GM12878 (cell line): Measurements from ENCODE around the gene N4BP2L2. TPM values are rescaled to one million over a fixed set of nuclear protein-coding genes. Genes with fewer than 3 reads are reported as not detected.
A peak's percentile ranks its signal among the peaks of the same experiment; 100 is the strongest.

Source experiments
- ATAC-seq: fragments of 200-7000 bp; cut with Tn5 transposase; 3 replicates; pipeline ENCODE4 v1.9.1; 2020; ENCODE audit warnings: mild to moderate bottlenecking, moderate library complexity
- BruUV-seq: library from RNA; stranded (reverse); fragments of 400-500 nt; replicated peaks from 2 replicates; lab custom pipeline; 2021; lab: Mats Ljungman, UMichigan
- CTCF ChIA-PET: fragments of 300-600 bp; sonication (Branson Sonifier 250); formaldehyde crosslinking; extraction: SDS; loops from one replicate; lab custom pipeline; 2021; ENCODE audit warnings: inconsistent platforms; lab: Yijun Ruan, JAX
- POLR2A ChIA-PET: fragments of 350-600 bp; formaldehyde crosslinking; extraction: SDS; loops from one replicate; lab custom pipeline; 2021; ENCODE audit warnings: inconsistent platforms; lab: Charles Lee
- RAD21 ChIA-PET: fragments of 300-600 bp; sonication (Branson Sonifier 250); formaldehyde crosslinking; loops from one replicate; lab custom pipeline; 2023; ENCODE audit warnings: antibody characterized with exemption; ENCODE audit not compliant: unreplicated experiment; lab: Charles Lee
- SMC1A ChIA-PET: fragments of 300-600 bp; sonication (Branson Sonifier 250); formaldehyde crosslinking; loops from one replicate; lab custom pipeline; 2023; ENCODE audit not compliant: unreplicated experiment, uncharacterized antibody; lab: Charles Lee
- DNase-seq: peaks from one replicate; pipeline ENCODE4 v3.0.0-alpha.2; 2011; ENCODE audit warnings: low read depth, low spot score
- FAIRE-seq: peaks from 3 replicates; lab custom pipeline; 2011; peaks lifted over from hg19 to GRCh38; lab: Jason Lieb, UNC
- H2AFZ ChIP-seq: 2 replicates; pipeline ENCODE4 v1.6.0; 2011; ENCODE audit warnings: low read depth, low read length, control low read depth; ENCODE audit not compliant: control insufficient read depth
- H3K27ac ChIP-seq: 2 replicates; pipeline ENCODE4 v1.5.1; 2011; ENCODE audit warnings: control low read depth; ENCODE audit not compliant: control insufficient read depth, insufficient read depth
- H3K27me3 ChIP-seq, 2 experiments: replicated peaks in 1 of 2; 2 replicates each; pipeline versions ENCODE4 v1.6.0 to v1.6.1; 2011; ENCODE audit warnings: low read length in 1 of 2; ENCODE audit not compliant: control insufficient read depth in 2 of 2, insufficient read depth in 2 of 2
- H3K36me3 ChIP-seq, 2 experiments: 2 replicates each; pipeline ENCODE4 v1.5.1; 2011; ENCODE audit warnings: low read length in 1 of 2; ENCODE audit not compliant: control insufficient read depth in 2 of 2, insufficient read depth in 2 of 2
- H3K4me1 ChIP-seq: 2 replicates; pipeline ENCODE4 v1.6.1; 2011; ENCODE audit warnings: mild to moderate bottlenecking, low read length, moderate library complexity, mixed read lengths; ENCODE audit not compliant: control insufficient read depth, insufficient read depth
- H3K4me2 ChIP-seq: 2 replicates; pipeline ENCODE4 v1.6.0; 2011; ENCODE audit warnings: control low read depth; ENCODE audit not compliant: control insufficient read depth, insufficient read depth
- H3K4me3 ChIP-seq: fragments of 200-600 bp; sonication (generic); 2 replicates; pipeline ENCODE4 v1.5.1; 2016
- H3K79me2 ChIP-seq: 2 replicates; pipeline ENCODE4 v1.6.0; 2011; ENCODE audit warnings: low read length; ENCODE audit not compliant: control insufficient read depth, insufficient read depth
- H3K9ac ChIP-seq: 2 replicates; pipeline ENCODE4 v1.8.0; 2011; ENCODE audit warnings: low read length, control low read depth, mixed read lengths; ENCODE audit not compliant: control insufficient read depth, insufficient read depth
- H3K9me3 ChIP-seq: replicated peaks from 3 replicates; pipeline ENCODE4 v1.5.1; 2011; ENCODE audit warnings: mild to moderate bottlenecking, low read length; ENCODE audit not compliant: control insufficient read depth, insufficient read depth
- H4K20me1 ChIP-seq: 2 replicates; pipeline ENCODE4 v1.6.0; 2011; ENCODE audit not compliant: control insufficient read depth, insufficient read depth
- ATF7 ChIP-seq: fragments of 450-650 bp; IDR thresholded peaks from 2 replicates; pipeline ENCODE4 v1.6.1; 2016; ENCODE audit warnings: low read depth, mild to moderate bottlenecking
- CBX3 ChIP-seq: fragments of 200-600 bp; sonication (generic); IDR thresholded peaks from 2 replicates; pipeline ENCODE4 v1.6.1; 2016; ENCODE audit warnings: low read depth, borderline replicate concordance
- CBX5 ChIP-seq: sonication (generic); IDR thresholded peaks from 2 replicates; pipeline ENCODE4 v1.6.1; 2016; ENCODE audit warnings: low read depth, moderate library complexity, mild to moderate bottlenecking, inconsistent platforms
- CHD2 ChIP-seq: IDR thresholded peaks from 2 replicates; pipeline ENCODE4 v1.6.1; 2011; ENCODE audit warnings: low read depth, low read length, improper control_type of control experiment, borderline replicate concordance
- DPF2 ChIP-seq: fragments of 450-650 bp; IDR thresholded peaks from 2 replicates; pipeline ENCODE4 v1.6.1; 2017; ENCODE audit warnings: mild to moderate bottlenecking
- IKZF2 ChIP-seq, 2 experiments: fragments of 450-650 bp; IDR thresholded peaks; 2 replicates each; pipeline ENCODE4 v1.6.1; 2017; ENCODE audit warnings: mild to moderate bottlenecking in 2 of 2, moderate library complexity in 2 of 2
- MTA2 ChIP-seq: fragments of 450-650 bp; IDR thresholded peaks from 2 replicates; pipeline ENCODE4 v1.6.1; 2016; ENCODE audit warnings: low read depth, mild to moderate bottlenecking, moderate library complexity
- NFYA ChIP-seq: IDR thresholded peaks from 2 replicates; pipeline ENCODE4 v1.6.1; 2011; ENCODE audit warnings: low read depth, mild to moderate bottlenecking, low read length, improper control_type of control experiment, borderline replicate concordance
- PML ChIP-seq: IDR thresholded peaks from 2 replicates; pipeline ENCODE4 v1.6.1; 2012; ENCODE audit warnings: low read length, inconsistent platforms
- RCOR1 ChIP-seq: conservative IDR thresholded peaks from 2 replicates; pipeline ENCODE4 v1.6.1; 2012; ENCODE audit warnings: low read depth, low read length, improper control_type of control experiment
- RUNX3 ChIP-seq: IDR thresholded peaks from 2 replicates; pipeline ENCODE4 v1.6.1; 2012; ENCODE audit warnings: low read length, inconsistent platforms
- SUZ12 ChIP-seq: fragments of 200-600 bp; sonication (generic); IDR thresholded peaks from one replicate; pipeline ENCODE4 v1.6.1; 2018; ENCODE audit warnings: antibody characterized with exemption, mild to moderate bottlenecking; ENCODE audit not compliant: unreplicated experiment
- ZSCAN29 ChIP-seq: fragments of 450-650 bp; IDR thresholded peaks from 2 replicates; pipeline ENCODE4 v1.6.1; 2017; ENCODE audit warnings: mild to moderate bottlenecking, moderate library complexity
- WGBS: methylation state at CpG from one replicate; pipeline ENCODE4 v1.1.6; 2016; ENCODE audit warnings: low lambda C conversion rate; ENCODE audit not compliant: insufficient replicate concordance, insufficient coverage; ENCODE audit errors: missing lambda C conversion rate; 5-methylcytosine and 5-hydroxymethylcytosine counted together
- in situ Hi-C: fragments of 300-500 bp; cut with MboI; formaldehyde crosslinking; loops from 9 replicates; pipeline ENCODE4 v1.14.3; 2018; ENCODE audit warnings: mixed read lengths
- intact Hi-C: fragments of 100-400 bp; cut with micrococcal nuclease; formaldehyde crosslinking; loops from one replicate; pipeline ENCODE4 v1.14.2; 2022; ENCODE audit not compliant: unreplicated experiment
- polyA plus RNA-seq, 11 experiments: library from polyadenylated mRNA; depleted of rRNA in 4 of 11; unstranded in 6 of 11; stranded (reverse) in 5 of 11; fragments of >200 nt; fragmentation: Nextera tagmentation in 4 of 11; fragmentation: Illumina TruSeq in 1 of 11; extraction: Ambion mirVana in 4 of 11; extraction: Trizol in 1 of 11; gene quantifications; 1 replicate in 1 of 11; 2 replicates in 10 of 11; pipeline versions ENCODE4 v1.2.1 to v1.2.3, GENCODE V29; 2011 to 2016; ENCODE audit warnings: inconsistent platforms in 2 of 11, missing spikeins in 2 of 11, low read depth in 1 of 11
- total RNA-seq, 4 experiments: library from RNA; depleted of rRNA in 3 of 4; stranded (reverse); fragments of >200 nt in 3 of 4; fragmentation: Illumina TruSeq in 1 of 4; extraction: Trizol in 1 of 4; gene quantifications; 2 replicates each; pipeline versions ENCODE4 v1.2.1 to v1.2.3, GENCODE V29; 2013 to 2021
- TF ChIP-seq, protein P1 (sequence below): fragments of 450-650 bp; IDR thresholded peaks from 2 replicates; pipeline ENCODE4 v1.6.1; 2017; ENCODE audit warnings: mild to moderate bottlenecking, moderate library complexity
- TF ChIP-seq, protein P2 (sequence below): fragments of 450-650 bp; IDR thresholded peaks from 2 replicates; pipeline ENCODE4 v1.6.1; 2017; ENCODE audit warnings: mild to moderate bottlenecking
- TF ChIP-seq, protein P3 (sequence below): fragments of 450-650 bp; IDR thresholded peaks from 2 replicates; pipeline ENCODE4 v1.6.1; 2016; ENCODE audit warnings: mild to moderate bottlenecking

The N4BP2L2 gene
- total and polyA plus RNA-seq, 10 of the 15 experiments (the other 5 are each of a cell fraction or from before 2014, with no cell fraction given) = 41.7 to 87.1 (median 61.2) TPM

DNA sequence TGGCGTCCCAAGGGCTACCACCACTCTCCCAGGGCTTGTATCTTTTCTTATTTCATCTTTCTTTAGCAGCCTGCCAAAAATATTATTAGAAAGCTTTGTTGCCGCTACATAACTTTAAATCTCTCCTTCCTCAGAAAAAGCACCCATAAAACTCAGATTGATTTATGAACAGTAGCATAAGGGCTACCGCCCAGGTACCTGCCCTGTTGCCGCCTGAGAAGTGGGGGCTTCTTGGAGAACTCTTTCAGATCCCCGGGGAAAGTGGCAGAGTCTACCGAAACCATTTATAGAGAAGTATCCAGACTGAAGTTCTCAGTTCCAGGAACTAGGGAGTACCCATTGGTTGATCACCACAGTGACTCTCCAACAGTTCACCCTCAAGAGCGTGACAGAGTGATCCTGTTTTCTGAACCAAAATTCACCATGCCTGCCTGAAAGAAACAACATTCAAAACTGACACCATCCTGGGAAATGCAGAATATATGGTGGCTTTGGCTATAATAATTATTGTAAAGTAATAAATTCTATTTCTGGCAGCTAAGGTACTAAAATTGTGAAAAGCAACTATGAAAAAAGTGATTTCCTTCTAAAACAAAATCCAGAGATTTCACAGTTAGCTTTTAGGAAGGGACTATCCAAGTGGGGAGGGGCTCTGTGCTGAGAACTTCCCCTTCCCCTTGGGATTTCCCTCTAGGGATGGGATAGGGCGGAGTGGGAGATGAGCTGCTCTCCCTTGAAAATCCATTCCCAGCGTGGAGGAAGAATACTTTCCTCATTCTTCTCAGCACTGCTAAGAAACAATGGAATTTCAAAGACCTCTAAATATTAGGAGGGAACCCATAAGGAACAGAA, 109.8 kb downstream of the N4BP2L2 start:
- H3K4me3 ChIP-seq = peak overlapping the region; percentile 94
- CTCF ChIA-PET = interaction anchor here (0.6 to 5.5 kb wide), 9 partner anchors 9 to 1104 kb away, joined by 3 to 22 read pairs (median 3); partner anchors contain the start of gene N4BP2L2
- H3K27ac ChIP-seq = peak overlapping the region; percentile 98
- 15% methylated on average over 9 of the region's 9 CpGs for WGBS
- DNase-seq = no peak
- 0 out of 4 replicates have a peak, but pooled peaks cover 0 to 7% of the 10 kb centered on the region in 2 experiments for H3K36me3 ChIP-seq
- peaks cover 17% of the 10 kb centered on the region for H3K4me1 ChIP-seq
- peak; percentile 42 for ATAC-seq
- peak; percentile 64 for FAIRE-seq
- POLR2A ChIA-PET = interaction anchor here (0.6 to 2.7 kb wide), 9 partner anchors 10 to 475 kb away, joined by 3 to 16 read pairs (median 4); partner anchors contain the start of genes BRCA2 and N4BP2L2
- H3K4me2 ChIP-seq = peak overlapping the region; percentile 56
- in situ Hi-C loops = loop anchor here (25.0 kb wide), 1 partner anchor 1108 kb away; no protein-coding TSS in a partner anchor
- intact Hi-C loops = loop anchor here (2.0 to 10.0 kb wide), 3 partner anchors 110 to 776 kb away; partner anchors contain the start of genes BRCA2, N4BP2L2 and ZAR1L
- H3K79me2 ChIP-seq = peaks cover 46% of the 10 kb centered on the region
- SMC1A ChIA-PET = interaction anchor here (0.7 to 4.0 kb wide), 14 partner anchors 11 to 222 kb away, joined by 3 to 25 read pairs (median 4); partner anchors contain the start of genes BRCA2, N4BP2L2 and ZAR1L
- RAD21 ChIA-PET = interaction anchor here (0.6 to 2.1 kb wide), 9 partner anchors 13 to 1114 kb away, joined by 3 to 8 read pairs (median 4); partner anchors contain the start of genes BRCA2, PDS5B and ZAR1L
- H2AFZ ChIP-seq = peak overlapping the region; percentile 77
- no peaks in the 10 kb centered on the region for H4K20me1 ChIP-seq
- H3K9ac ChIP-seq = peak overlapping the region; percentile 93
- no peaks in the 10 kb centered on the region for H3K9me3 ChIP-seq
- TSS peak; percentile 94 for BruUV-seq
- no peaks in the 10 kb centered on the region for H3K27me3 ChIP-seq
- no peak for TF ChIP-seq MTA2
- TF ChIP-seq, protein P1, sequence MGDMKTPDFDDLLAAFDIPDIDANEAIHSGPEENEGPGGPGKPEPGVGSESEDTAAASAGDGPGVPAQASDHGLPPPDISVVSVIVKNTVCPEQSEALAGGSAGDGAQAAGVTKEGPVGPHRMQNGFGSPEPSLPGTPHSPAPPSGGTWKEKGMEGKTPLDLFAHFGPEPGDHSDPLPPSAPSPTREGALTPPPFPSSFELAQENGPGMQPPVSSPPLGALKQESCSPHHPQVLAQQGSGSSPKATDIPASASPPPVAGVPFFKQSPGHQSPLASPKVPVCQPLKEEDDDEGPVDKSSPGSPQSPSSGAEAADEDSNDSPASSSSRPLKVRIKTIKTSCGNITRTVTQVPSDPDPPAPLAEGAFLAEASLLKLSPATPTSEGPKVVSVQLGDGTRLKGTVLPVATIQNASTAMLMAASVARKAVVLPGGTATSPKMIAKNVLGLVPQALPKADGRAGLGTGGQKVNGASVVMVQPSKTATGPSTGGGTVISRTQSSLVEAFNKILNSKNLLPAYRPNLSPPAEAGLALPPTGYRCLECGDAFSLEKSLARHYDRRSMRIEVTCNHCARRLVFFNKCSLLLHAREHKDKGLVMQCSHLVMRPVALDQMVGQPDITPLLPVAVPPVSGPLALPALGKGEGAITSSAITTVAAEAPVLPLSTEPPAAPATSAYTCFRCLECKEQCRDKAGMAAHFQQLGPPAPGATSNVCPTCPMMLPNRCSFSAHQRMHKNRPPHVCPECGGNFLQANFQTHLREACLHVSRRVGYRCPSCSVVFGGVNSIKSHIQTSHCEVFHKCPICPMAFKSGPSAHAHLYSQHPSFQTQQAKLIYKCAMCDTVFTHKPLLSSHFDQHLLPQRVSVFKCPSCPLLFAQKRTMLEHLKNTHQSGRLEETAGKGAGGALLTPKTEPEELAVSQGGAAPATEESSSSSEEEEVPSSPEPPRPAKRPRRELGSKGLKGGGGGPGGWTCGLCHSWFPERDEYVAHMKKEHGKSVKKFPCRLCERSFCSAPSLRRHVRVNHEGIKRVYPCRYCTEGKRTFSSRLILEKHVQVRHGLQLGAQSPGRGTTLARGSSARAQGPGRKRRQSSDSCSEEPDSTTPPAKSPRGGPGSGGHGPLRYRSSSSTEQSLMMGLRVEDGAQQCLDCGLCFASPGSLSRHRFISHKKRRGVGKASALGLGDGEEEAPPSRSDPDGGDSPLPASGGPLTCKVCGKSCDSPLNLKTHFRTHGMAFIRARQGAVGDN = no peak
- no peak for TF ChIP-seq SUZ12
- no peak for TF ChIP-seq RCOR1
- TF ChIP-seq NFYA = no peak
- no peak for TF ChIP-seq ZSCAN29
- TF ChIP-seq CHD2 = no peak
- TF ChIP-seq, protein P2, sequence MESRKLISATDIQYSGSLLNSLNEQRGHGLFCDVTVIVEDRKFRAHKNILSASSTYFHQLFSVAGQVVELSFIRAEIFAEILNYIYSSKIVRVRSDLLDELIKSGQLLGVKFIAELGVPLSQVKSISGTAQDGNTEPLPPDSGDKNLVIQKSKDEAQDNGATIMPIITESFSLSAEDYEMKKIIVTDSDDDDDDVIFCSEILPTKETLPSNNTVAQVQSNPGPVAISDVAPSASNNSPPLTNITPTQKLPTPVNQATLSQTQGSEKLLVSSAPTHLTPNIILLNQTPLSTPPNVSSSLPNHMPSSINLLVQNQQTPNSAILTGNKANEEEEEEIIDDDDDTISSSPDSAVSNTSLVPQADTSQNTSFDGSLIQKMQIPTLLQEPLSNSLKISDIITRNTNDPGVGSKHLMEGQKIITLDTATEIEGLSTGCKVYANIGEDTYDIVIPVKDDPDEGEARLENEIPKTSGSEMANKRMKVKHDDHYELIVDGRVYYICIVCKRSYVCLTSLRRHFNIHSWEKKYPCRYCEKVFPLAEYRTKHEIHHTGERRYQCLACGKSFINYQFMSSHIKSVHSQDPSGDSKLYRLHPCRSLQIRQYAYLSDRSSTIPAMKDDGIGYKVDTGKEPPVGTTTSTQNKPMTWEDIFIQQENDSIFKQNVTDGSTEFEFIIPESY = no peak
- TF ChIP-seq CBX3 = no peak
- 0 out of 4 replicates have a peak, but pooled peaks of 1 of the 2 experiments have one; percentile 13 for TF ChIP-seq IKZF2 (IDR thresholded peaks at IDR 0.05)
- no peak for TF ChIP-seq PML
- no peak for TF ChIP-seq ATF7
- TF ChIP-seq DPF2 = 0 out of 2 replicates have a peak, but pooled peaks have one; percentile 13
- TF ChIP-seq, protein P3, sequence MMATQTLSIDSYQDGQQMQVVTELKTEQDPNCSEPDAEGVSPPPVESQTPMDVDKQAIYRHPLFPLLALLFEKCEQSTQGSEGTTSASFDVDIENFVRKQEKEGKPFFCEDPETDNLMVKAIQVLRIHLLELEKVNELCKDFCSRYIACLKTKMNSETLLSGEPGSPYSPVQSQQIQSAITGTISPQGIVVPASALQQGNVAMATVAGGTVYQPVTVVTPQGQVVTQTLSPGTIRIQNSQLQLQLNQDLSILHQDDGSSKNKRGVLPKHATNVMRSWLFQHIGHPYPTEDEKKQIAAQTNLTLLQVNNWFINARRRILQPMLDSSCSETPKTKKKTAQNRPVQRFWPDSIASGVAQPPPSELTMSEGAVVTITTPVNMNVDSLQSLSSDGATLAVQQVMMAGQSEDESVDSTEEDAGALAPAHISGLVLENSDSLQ = no peak
- no peak for TF ChIP-seq CBX5
- no peak for TF ChIP-seq RUNX3
